Activated CD8-positive, alpha-beta memory T cell treated with anti-CD3 and anti-CD28 coated beads for 24 hours (primary cell): ENCODE results near the gene ADAP2.
"Not testable (repeated sequence)": the region's sequence is repeated elsewhere in the genome, so short reads cannot be mapped to it uniquely, and the experiment has no call there.

ENCODE experiments used
- DNase-seq: peaks from one replicate; pipeline ENCODE4 v3.0.0-alpha.2; 2020

Gene ADAP2

GRCh38 chr17:30921544-30922196, at the start of gene ADAP2:
Gene ADAP2, plus strand, starts transcription at chr17:30921945. Its CDS starts 70 bp downstream, at chr17:30922015.
- peak; percentile 56 for DNase-seq

GRCh38 chr17:30886187-30886586, 35.6 kb upstream of the ADAP2 start:
- DNase-seq: no peak

GRCh38 chr17:30894236-30894635, 27.5 kb upstream of the ADAP2 start:
- DNase-seq: no peak

- DNase-seq: no peak
These were observed 24.4 kb upstream of the ADAP2 start for GRCh38 chr17:30897311-30897710.

- no peak for DNase-seq
These were observed 16.0 kb upstream of the ADAP2 start for GRCh38 chr17:30905742-30906100.

- peak; percentile 97 for DNase-seq
These were observed 15.4 kb upstream of the ADAP2 start, which contains the start of gene TEFM for GRCh38 chr17:30906101-30906911. Gene TEFM, minus strand, starts transcription at chr17:30906238. Its CDS starts 40 bp downstream, at chr17:30906198.

- peak; percentile 7 for DNase-seq
These were observed 12.9 kb upstream of the ADAP2 start for GRCh38 chr17:30908717-30909420.

- peak; percentile 24 for DNase-seq
These were observed 11.6 kb upstream of the ADAP2 start for GRCh38 chr17:30910151-30910550.

GRCh38 chr17:30913955-30914354, 7.8 kb upstream of the ADAP2 start:
- no peak for DNase-seq

- DNase-seq: no peak
These were observed 5.7 kb upstream of the ADAP2 start for GRCh38 chr17:30915833-30916611.

GRCh38 chr17:30917050-30917449, 4.7 kb upstream of the ADAP2 start:
- no peak for DNase-seq

GRCh38 chr17:30920282-30920681, 1.5 kb upstream of the ADAP2 start:
- DNase-seq: no peak

GRCh38 chr17:30920683-30921543, 832 bp upstream of the ADAP2 start:
- no peak for DNase-seq

GRCh38 chr17:30922235-30923030, 688 bp downstream of the ADAP2 start:
- DNase-seq: peak; percentile 57

GRCh38 chr17:30924341-30924740, 2.6 kb downstream of the ADAP2 start:
- DNase-seq: no peak

GRCh38 chr17:30926516-30926915, 4.8 kb downstream of the ADAP2 start:
- DNase-seq: no peak

GRCh38 chr17:30927756-30928155, 6.0 kb downstream of the ADAP2 start:
- no peak for DNase-seq

GRCh38 chr17:30928584-30928983, 6.8 kb downstream of the ADAP2 start:
- no peak for DNase-seq

GRCh38 chr17:30929081-30929633, 7.4 kb downstream of the ADAP2 start:
- no peak for DNase-seq

- DNase-seq: not testable (repeated sequence)
These were observed 8.1 kb downstream of the ADAP2 start for GRCh38 chr17:30929861-30930260.

- no peak for DNase-seq
These were observed 8.8 kb downstream of the ADAP2 start for GRCh38 chr17:30930495-30930894.
